ENCODE measurements around the gene CACNA1H. TPM values are rescaled to one million over a fixed set of nuclear protein-coding genes. Genes with fewer than 3 reads are reported as not detected.
A peak's percentile ranks its signal among the peaks of the same experiment; 100 is the strongest.

The CACNA1H gene
- 1 to 10 TPM; 3.4 to 8.2 (median 4.8) TPM for total RNA-seq
- 2.7 TPM for total RNA-seq (2013)
- 1.2 to 23.7 (median 9.2) reads per million in 29 experiments for total RNA-seq

DNA sequence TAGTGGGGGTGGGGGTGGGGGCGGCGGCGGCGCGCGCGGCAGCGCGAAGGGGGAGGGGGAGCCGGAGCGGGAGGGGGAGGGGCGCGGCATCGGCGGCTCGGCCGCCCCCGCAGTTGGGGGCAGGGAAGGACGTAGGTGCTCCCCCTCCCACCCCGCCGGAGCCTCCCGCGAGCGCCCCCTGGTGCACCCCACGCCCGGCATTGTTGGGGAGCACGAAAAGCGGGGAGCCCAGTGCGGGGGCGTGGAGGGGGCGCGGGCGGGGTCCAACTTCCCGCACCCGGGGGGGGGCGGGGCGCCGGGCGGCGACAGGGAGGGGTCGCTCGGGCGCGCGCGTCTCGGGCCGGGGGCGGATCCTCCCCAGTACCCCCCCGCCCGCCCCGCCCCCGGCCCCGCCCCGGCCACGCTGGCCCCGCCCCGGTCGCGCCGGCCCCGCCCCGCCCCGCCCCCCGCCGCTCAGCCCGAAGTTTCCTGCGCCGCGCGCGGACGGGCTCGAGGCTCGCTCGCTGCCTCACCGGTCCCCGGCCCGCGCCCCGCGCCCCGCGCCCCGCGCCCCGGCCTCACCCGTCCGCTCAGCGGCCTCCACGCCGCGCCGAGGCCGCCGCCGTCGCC is at the start of gene CACNA1H:
CACNA1H (plus strand) TSS at position 456 of the 609 bp plus-strand sequence. CDS start 632 bp downstream, outside the sequence.
- H3K27ac ChIP-seq (ENCODE audit: low read length) = no peak within 1 kb of the TSS
- no peaks in the 10 kb centered on the region for H3K36me3 Mint-ChIP-seq
- ChIA-PET CTCF (no interaction called here), POLR2A (no interaction called here)
- peak; percentile 76 to 78 (median 77) for ATAC-seq (replicated peaks in 1 of 4)
- H3K4me1 ChIP-seq (ENCODE audit: control insufficient read depth in 1 of 2, extremely low read depth in 1 of 2, insufficient read depth in 2 of 2, low read length in 2 of 2) = peaks cover 4 to 19% of the 10 kb centered on the region in 2 experiments
- H3K27me3 ChIP-seq (replicated peaks in 1 of 2; ENCODE audit: control insufficient read depth in 2 of 2, extremely low read depth in 1 of 2, insufficient read depth in 2 of 2, low read length in 1 of 2) = peaks cover 4 to 41% of the 10 kb centered on the region in 2 experiments
- peaks cover 0 to 19% of the 10 kb centered on the region in 2 donors for H3K27me3 Mint-ChIP-seq
- no peaks in the 10 kb centered on the region for H3K36me3 ChIP-seq (ENCODE audit: control insufficient read depth in 2 of 2, extremely low read depth in 1 of 2, insufficient read depth in 1 of 2, low read length in 1 of 2)
- under 1% methylated on average over 36 of the region's 98 CpGs for WGBS (ENCODE audit: insufficient coverage)
- peak within 1 kb of the TSS; percentile 41 to 62 (median 56) for H3K4me3 Mint-ChIP-seq
- H3K27ac Mint-ChIP-seq = no peak within 1 kb of the TSS
- H3K9me3 ChIP-seq = no peaks in the 10 kb centered on the region
- no peaks in the 10 kb centered on the region for H3K9me3 Mint-ChIP-seq
- H3K4me3 ChIP-seq (ENCODE audit: control insufficient read depth in 1 of 2, extremely low read depth in 1 of 2, low read length in 1 of 2) = peak within 1 kb of the TSS in 1 of 2 donors; percentile 38
- DNase-seq = peak in 34 of 35 experiments; percentile 25 to 72 (median 53)
- peaks cover 0 to 2% (median 2%) of the 10 kb centered on the region in 3 donors for H3K4me1 Mint-ChIP-seq

- ATAC-seq (replicated peaks in 1 of 4) (no peak), DNase-seq (no peak)
- H3K4me3 ChIP-seq (ENCODE audit: control insufficient read depth in 1 of 2, extremely low read depth in 1 of 2, low read length in 1 of 2) = no peak overlapping the region
- H3K9me3 Mint-ChIP-seq = no peaks in the 10 kb centered on the region
- H3K27me3 ChIP-seq (replicated peaks in 1 of 2; ENCODE audit: control insufficient read depth in 2 of 2, extremely low read depth in 1 of 2, insufficient read depth in 2 of 2, low read length in 1 of 2) = peaks cover 2 to 90% of the 10 kb centered on the region in 2 experiments
- ChIA-PET CTCF (interaction anchor here in 1 of 2 donors (0.5 to 0.9 kb wide), 2 partner anchors 8 to 300 kb away, joined by 3 to 4 read pairs; no protein-coding TSS in a partner anchor), POLR2A (no interaction called here)
- H3K27ac Mint-ChIP-seq = no peak overlapping the region
- WGBS (ENCODE audit: insufficient coverage) = 31% methylated on average over 11 of the region's 11 CpGs
- no peak overlapping the region for H3K4me3 Mint-ChIP-seq
- H3K36me3 Mint-ChIP-seq = no peaks in the 10 kb centered on the region
- no peak overlapping the region for H3K27ac ChIP-seq (ENCODE audit: low read length)
- no peaks in the 10 kb centered on the region for H3K36me3 ChIP-seq (ENCODE audit: control insufficient read depth in 2 of 2, extremely low read depth in 1 of 2, insufficient read depth in 1 of 2, low read length in 1 of 2)
- peaks cover 0 to 8% of the 10 kb centered on the region in 2 experiments for H3K4me1 ChIP-seq (ENCODE audit: control insufficient read depth in 1 of 2, extremely low read depth in 1 of 2, insufficient read depth in 2 of 2, low read length in 2 of 2)
- H3K27me3 Mint-ChIP-seq = peaks cover 0 to 23% of the 10 kb centered on the region in 2 donors
- H3K4me1 Mint-ChIP-seq = no peaks in the 10 kb centered on the region
- no peaks in the 10 kb centered on the region for H3K9me3 ChIP-seq
These were observed 49.3 kb upstream of the CACNA1H start for GRCh38 chr16:1103636-1103980.

DNA sequence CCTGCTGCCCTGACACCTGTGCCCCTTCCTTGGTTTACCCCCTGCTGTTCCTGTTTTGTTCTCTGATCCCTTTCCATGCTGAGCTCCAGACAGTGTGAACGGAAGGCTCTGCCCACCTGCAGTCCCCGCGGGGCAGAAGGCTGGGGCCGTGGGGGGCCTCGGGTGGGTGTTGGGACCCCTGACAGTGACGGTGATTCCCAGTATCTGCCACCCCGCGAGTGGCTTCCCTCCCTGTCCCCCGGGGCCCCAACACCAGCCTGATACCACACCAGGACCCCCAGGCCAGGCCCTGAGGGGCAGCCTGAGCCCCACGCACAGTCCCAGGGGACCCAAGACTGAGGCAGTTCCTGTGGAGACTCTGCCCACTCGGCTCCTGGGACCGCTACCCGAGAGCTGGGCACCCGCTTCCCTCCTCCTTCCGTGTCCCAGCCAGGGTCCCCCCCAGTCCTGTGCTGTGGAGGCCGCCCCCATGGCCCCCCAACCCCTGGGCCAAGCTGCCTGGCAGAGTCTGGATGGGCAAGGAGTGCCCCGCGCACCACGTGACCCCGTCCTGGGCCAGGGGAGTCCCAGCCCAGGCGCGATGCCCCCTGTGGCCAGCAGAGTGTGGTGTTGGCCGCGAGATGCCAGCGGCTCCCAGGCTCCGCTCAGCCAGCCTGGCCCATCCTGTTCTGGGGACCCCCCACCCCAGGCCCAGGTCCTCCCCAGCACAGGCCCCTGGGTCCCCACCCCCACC is 46.9 kb upstream of the CACNA1H start:
- Mint-ChIP-seq H3K36me3 (no peaks in the 10 kb centered on the region), H3K27ac (no peak overlapping the region), H3K9me3 (no peaks in the 10 kb centered on the region), H3K4me3 (no peak overlapping the region), H3K4me1 (no peaks in the 10 kb centered on the region), H3K27me3 (peaks cover 0 to 20% of the 10 kb centered on the region in 2 donors)
- ChIA-PET POLR2A (no interaction called here), CTCF (no interaction called here)
- H3K4me3 ChIP-seq (ENCODE audit: control insufficient read depth in 1 of 2, extremely low read depth in 1 of 2, low read length in 1 of 2) = no peak overlapping the region
- no peaks in the 10 kb centered on the region for H3K9me3 ChIP-seq
- 45% methylated on average over 21 of the region's 26 CpGs for WGBS (ENCODE audit: insufficient coverage)
- H3K36me3 ChIP-seq (ENCODE audit: control insufficient read depth in 2 of 2, extremely low read depth in 1 of 2, insufficient read depth in 1 of 2, low read length in 1 of 2) = no peaks in the 10 kb centered on the region
- ATAC-seq (replicated peaks in 1 of 4) (peak in 3 of 4 experiments; percentile 42 to 74 (median 43)), DNase-seq (peak in 23 of 35 experiments; percentile 10 to 57 (median 29))
- peaks cover 0 to 8% of the 10 kb centered on the region in 2 experiments for H3K4me1 ChIP-seq (ENCODE audit: control insufficient read depth in 1 of 2, extremely low read depth in 1 of 2, insufficient read depth in 2 of 2, low read length in 2 of 2)
- H3K27me3 ChIP-seq (replicated peaks in 1 of 2; ENCODE audit: control insufficient read depth in 2 of 2, extremely low read depth in 1 of 2, insufficient read depth in 2 of 2, low read length in 1 of 2) = peaks cover 2 to 82% of the 10 kb centered on the region in 2 experiments
- H3K27ac ChIP-seq (ENCODE audit: low read length) = no peak overlapping the region

DNA sequence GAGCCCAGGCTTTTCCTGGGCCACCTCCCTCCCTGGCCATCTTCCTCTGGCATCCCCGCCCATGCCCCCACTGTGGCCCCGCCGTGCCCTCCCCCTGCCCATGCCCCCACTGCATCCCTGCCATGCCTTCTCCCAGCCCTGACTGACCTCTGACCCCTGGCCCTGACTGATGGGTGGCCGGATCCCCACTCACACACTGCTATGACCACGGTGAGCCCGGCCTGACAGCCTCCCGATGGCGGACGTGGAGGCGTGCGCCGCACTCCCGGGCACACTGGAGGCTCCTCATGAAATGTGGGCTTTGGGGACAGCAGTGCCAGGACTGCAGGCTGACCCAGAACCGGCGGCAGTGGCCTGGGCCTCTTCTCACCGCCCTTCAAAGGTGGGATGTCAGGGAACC is 46.2 kb upstream of the CACNA1H start:
- CTCF ChIA-PET = interaction anchor here in 1 of 2 donors (0.6 to 0.8 kb wide), 2 partner anchors 87 to 179 kb away, joined by 4 to 5 read pairs; no protein-coding TSS in a partner anchor

DNA sequence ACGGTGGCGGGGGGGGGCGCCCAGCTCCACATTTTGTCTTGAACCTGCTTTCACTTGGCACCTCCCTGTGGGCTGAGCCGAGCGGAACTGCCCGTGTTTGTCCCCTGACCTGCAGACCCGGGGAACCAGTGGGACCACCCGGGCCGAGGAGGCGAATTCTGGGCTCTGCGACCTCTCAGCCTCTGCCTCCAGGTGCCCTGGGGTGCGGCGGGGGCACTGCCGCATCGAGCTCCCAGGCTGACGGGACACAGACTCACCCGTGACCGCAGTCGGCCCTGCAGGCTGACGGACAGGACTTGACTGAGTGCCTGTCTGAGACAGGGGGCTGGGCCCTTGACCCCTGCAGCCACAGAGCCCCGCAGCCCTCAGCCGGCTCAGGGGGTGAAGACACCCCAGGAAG is 45.8 kb upstream of the CACNA1H start:
- POLR2A ChIA-PET = no interaction called here
- no peak overlapping the region for H3K4me3 ChIP-seq (ENCODE audit: control insufficient read depth in 1 of 2, extremely low read depth in 1 of 2, low read length in 1 of 2)
- DNase-seq (no peak), ATAC-seq (replicated peaks in 1 of 4) (no peak)
- Mint-ChIP-seq H3K9me3 (no peaks in the 10 kb centered on the region), H3K4me3 (no peak overlapping the region), H3K27me3 (peaks cover 0 to 17% of the 10 kb centered on the region in 2 donors), H3K4me1 (no peaks in the 10 kb centered on the region), H3K36me3 (no peaks in the 10 kb centered on the region), H3K27ac (no peak overlapping the region)
- H3K27ac ChIP-seq (ENCODE audit: low read length) = no peak overlapping the region
- CTCF ChIA-PET = interaction anchor here in 1 of 2 donors (0.6 to 0.8 kb wide), 2 partner anchors 87 to 180 kb away, joined by 4 to 5 read pairs; no protein-coding TSS in a partner anchor
- peaks cover 0 to 8% of the 10 kb centered on the region in 2 experiments for H3K4me1 ChIP-seq (ENCODE audit: control insufficient read depth in 1 of 2, extremely low read depth in 1 of 2, insufficient read depth in 2 of 2, low read length in 2 of 2)
- no peaks in the 10 kb centered on the region for H3K36me3 ChIP-seq (ENCODE audit: control insufficient read depth in 2 of 2, extremely low read depth in 1 of 2, insufficient read depth in 1 of 2, low read length in 1 of 2)
- peaks cover 2 to 71% of the 10 kb centered on the region in 2 experiments for H3K27me3 ChIP-seq (replicated peaks in 1 of 2; ENCODE audit: control insufficient read depth in 2 of 2, extremely low read depth in 1 of 2, insufficient read depth in 2 of 2, low read length in 1 of 2)
- WGBS (ENCODE audit: insufficient coverage) = 71% methylated on average over 22 of the region's 22 CpGs
- H3K9me3 ChIP-seq = no peaks in the 10 kb centered on the region

More for the DNA sequence above, 46.2 kb upstream of the CACNA1H start:
- no peak overlapping the region for H3K27ac Mint-ChIP-seq
- peaks cover 0 to 17% of the 10 kb centered on the region in 2 donors for H3K27me3 Mint-ChIP-seq
- no peak for ATAC-seq (replicated peaks in 1 of 4)
- no peaks in the 10 kb centered on the region for H3K36me3 Mint-ChIP-seq
- no peak overlapping the region for H3K4me3 Mint-ChIP-seq
- Histone ChIP-seq H3K9me3 (no peaks in the 10 kb centered on the region), H3K27me3 (replicated peaks in 1 of 2; ENCODE audit: control insufficient read depth in 2 of 2, extremely low read depth in 1 of 2, insufficient read depth in 2 of 2, low read length in 1 of 2) (peaks cover 2 to 76% of the 10 kb centered on the region in 2 experiments), H3K36me3 (ENCODE audit: control insufficient read depth in 2 of 2, extremely low read depth in 1 of 2, insufficient read depth in 1 of 2, low read length in 1 of 2) (no peaks in the 10 kb centered on the region), H3K27ac (ENCODE audit: low read length) (no peak overlapping the region), H3K4me3 (ENCODE audit: control insufficient read depth in 1 of 2, extremely low read depth in 1 of 2, low read length in 1 of 2) (no peak overlapping the region), H3K4me1 (ENCODE audit: control insufficient read depth in 1 of 2, extremely low read depth in 1 of 2, insufficient read depth in 2 of 2, low read length in 2 of 2) (peaks cover 0 to 8% of the 10 kb centered on the region in 2 experiments)
- WGBS (ENCODE audit: insufficient coverage) = 87% methylated on average over 14 of the region's 16 CpGs
- POLR2A ChIA-PET = no interaction called here
- no peaks in the 10 kb centered on the region for H3K4me1 Mint-ChIP-seq
- DNase-seq = no peak
- H3K9me3 Mint-ChIP-seq = no peaks in the 10 kb centered on the region

DNA sequence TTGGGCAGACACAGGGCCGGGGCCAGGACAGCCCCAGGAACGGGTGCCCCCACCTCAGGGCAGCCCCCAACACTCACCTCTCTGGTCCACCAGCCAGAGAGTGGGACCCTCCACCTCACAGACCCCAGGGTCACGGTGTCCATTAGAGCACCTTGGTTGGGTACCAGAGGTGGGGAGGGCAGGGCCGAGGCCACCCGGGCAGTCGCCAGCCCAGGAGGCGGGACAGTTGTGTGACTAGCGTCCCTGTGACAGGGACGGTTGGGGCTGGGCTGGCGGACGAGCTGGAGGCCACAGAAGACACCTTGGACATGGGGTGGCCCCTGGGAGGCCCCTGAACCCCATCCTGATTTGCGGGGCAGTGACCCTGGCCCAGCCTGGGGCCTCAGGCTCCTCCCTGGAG is 45.2 kb upstream of the CACNA1H start:
- CTCF ChIA-PET = no interaction called here
- Histone ChIP-seq H3K9me3 (no peaks in the 10 kb centered on the region), H3K27me3 (replicated peaks in 1 of 2; ENCODE audit: control insufficient read depth in 2 of 2, extremely low read depth in 1 of 2, insufficient read depth in 2 of 2, low read length in 1 of 2) (peaks cover 2 to 72% of the 10 kb centered on the region in 2 experiments), H3K4me1 (ENCODE audit: control insufficient read depth in 1 of 2, extremely low read depth in 1 of 2, insufficient read depth in 2 of 2, low read length in 2 of 2) (peaks cover 0 to 8% of the 10 kb centered on the region in 2 experiments), H3K4me3 (ENCODE audit: control insufficient read depth in 1 of 2, extremely low read depth in 1 of 2, low read length in 1 of 2) (no peak overlapping the region), H3K27ac (ENCODE audit: low read length) (no peak overlapping the region), H3K36me3 (ENCODE audit: control insufficient read depth in 2 of 2, extremely low read depth in 1 of 2, insufficient read depth in 1 of 2, low read length in 1 of 2) (no peaks in the 10 kb centered on the region)
- H3K4me3 Mint-ChIP-seq = no peak overlapping the region
- H3K4me1 Mint-ChIP-seq = no peaks in the 10 kb centered on the region
- POLR2A ChIA-PET = no interaction called here
- ATAC-seq (replicated peaks in 1 of 4) (no peak), DNase-seq (no peak)
- no peaks in the 10 kb centered on the region for H3K36me3 Mint-ChIP-seq
- no peaks in the 10 kb centered on the region for H3K9me3 Mint-ChIP-seq
- H3K27ac Mint-ChIP-seq = no peak overlapping the region
- peaks cover 0 to 17% of the 10 kb centered on the region in 2 donors for H3K27me3 Mint-ChIP-seq
- WGBS (ENCODE audit: insufficient coverage) = 62% methylated on average over 10 of the region's 12 CpGs
